Astrocyte (in vitro differentiated cells and primary cell): Measurements from ENCODE around the gene PLOD1. TPM values are rescaled to one million over a fixed set of nuclear protein-coding genes. Genes with fewer than 3 reads are reported as not detected.
A peak's percentile ranks its signal among the peaks of the same experiment; 100 is the strongest.

ENCODE experiments used
- DNase-seq: peaks from one replicate; pipeline ENCODE4 v3.0.0-alpha.2; 2010; ENCODE audit warnings: low read depth
- FAIRE-seq: peaks from 2 replicates; lab custom pipeline; 2011; peaks lifted over from hg19 to GRCh38; lab: Jason Lieb, UNC
- H2AFZ ChIP-seq: 2 replicates; pipeline ENCODE4 v1.6.0; 2012; ENCODE audit warnings: low read depth, low read length, inconsistent platforms
- H3K27ac ChIP-seq: 2 replicates; pipeline ENCODE4 v1.5.1; 2011; ENCODE audit warnings: low read depth, low read length, inconsistent platforms
- H3K27me3 ChIP-seq: 2 replicates; pipeline ENCODE4 v1.6.0; 2011; ENCODE audit warnings: low read length, inconsistent platforms; ENCODE audit not compliant: insufficient read depth
- H3K36me3 ChIP-seq: 2 replicates; pipeline ENCODE4 v1.5.1; 2011; ENCODE audit warnings: low read length, inconsistent platforms; ENCODE audit not compliant: insufficient read depth
- H3K4me1 ChIP-seq: 2 replicates; pipeline ENCODE4 v1.5.1; 2011; ENCODE audit warnings: low read length, inconsistent platforms; ENCODE audit not compliant: insufficient read depth
- H3K4me2 ChIP-seq: 2 replicates; pipeline ENCODE4 v1.6.0; 2012; ENCODE audit warnings: low read length, inconsistent platforms
- H3K4me3 ChIP-seq: 2 replicates; pipeline ENCODE4 v1.5.1; 2011; ENCODE audit warnings: low read depth, mild to moderate bottlenecking, low read length, inconsistent platforms; ENCODE audit not compliant: insufficient read depth
- H3K79me2 ChIP-seq: 2 replicates; pipeline ENCODE4 v1.6.0; 2012; ENCODE audit warnings: mild to moderate bottlenecking, low read length, inconsistent platforms; ENCODE audit not compliant: insufficient read depth
- H3K9ac ChIP-seq: 2 replicates; pipeline ENCODE4 v1.6.0; 2012; ENCODE audit warnings: mild to moderate bottlenecking, low read length, inconsistent platforms
- H3K9me3 ChIP-seq: 2 replicates; pipeline ENCODE4 v1.5.1; 2012; ENCODE audit warnings: low read depth, mild to moderate bottlenecking, low read length, inconsistent platforms; ENCODE audit not compliant: insufficient read depth
- H4K20me1 ChIP-seq: 2 replicates; pipeline ENCODE4 v1.6.0; 2012; ENCODE audit warnings: low read length, inconsistent platforms; ENCODE audit not compliant: insufficient read depth
- H3K27ac Mint-ChIP-seq: one replicate; pipeline ENCODE4 v1.8.0; 2021; ENCODE audit warnings: mild to moderate bottlenecking, mixed read lengths; ENCODE audit not compliant: unreplicated experiment
- H3K27me3 Mint-ChIP-seq: one replicate; pipeline ENCODE4 v1.8.0; 2021; ENCODE audit warnings: low read depth, mixed read lengths; ENCODE audit not compliant: unreplicated experiment
- H3K36me3 Mint-ChIP-seq: one replicate; pipeline ENCODE4 v1.8.0; 2021; ENCODE audit warnings: low read depth, mixed read lengths; ENCODE audit not compliant: unreplicated experiment
- H3K4me1 Mint-ChIP-seq: one replicate; pipeline ENCODE4 v1.8.0; 2021; ENCODE audit warnings: low read depth, mixed read lengths; ENCODE audit not compliant: unreplicated experiment
- H3K4me3 Mint-ChIP-seq: one replicate; pipeline ENCODE4 v1.8.0; 2021; ENCODE audit warnings: mild to moderate bottlenecking, moderate library complexity, mixed read lengths; ENCODE audit not compliant: unreplicated experiment
- H3K9me3 Mint-ChIP-seq: one replicate; pipeline ENCODE4 v1.8.0; 2021; ENCODE audit warnings: mild to moderate bottlenecking, mixed read lengths; ENCODE audit not compliant: unreplicated experiment
- CTCF ChIP-seq: IDR thresholded peaks from 2 replicates; pipeline ENCODE4 v1.5.1; 2011; ENCODE audit warnings: low read depth, mild to moderate bottlenecking, inconsistent platforms, low read length, moderate library complexity; ENCODE audit not compliant: insufficient read depth
- EZH2 ChIP-seq: IDR thresholded peaks from 2 replicates; pipeline ENCODE4 v1.6.1; 2012; ENCODE audit warnings: mild to moderate bottlenecking, low read length, inconsistent platforms; ENCODE audit not compliant: insufficient read depth
- total RNA-seq: library from RNA; stranded (reverse); gene quantifications from 2 replicates; pipeline ENCODE4 v1.2.1, GENCODE V29; 2021

The PLOD1 gene
- total RNA-seq, 1 donor from 2014 or later: 375 TPM

GRCh38 chr1:12019858-12020509, 85.5 kb downstream of the PLOD1 start:
- Mint-ChIP-seq H3K4me1 (peaks cover 2% of the 10 kb centered on the region), H3K27ac (peak overlapping the region; percentile 62), H3K27me3 (no peaks in the 10 kb centered on the region), H3K36me3 (peaks cover 12% of the 10 kb centered on the region), H3K9me3 (no peaks in the 10 kb centered on the region), H3K4me3 (peak overlapping the region; percentile 92)
- Histone ChIP-seq H3K27ac (peak overlapping the region; percentile 41), H3K79me2 (peaks cover 28% of the 10 kb centered on the region), H4K20me1 (peaks cover 5% of the 10 kb centered on the region), H3K9me3 (no peaks in the 10 kb centered on the region), H3K9ac (peak overlapping the region; percentile 86), H3K4me1 (peaks cover 6% of the 10 kb centered on the region), H2AFZ (peak overlapping the region; percentile 74), H3K4me3 (peak overlapping the region; percentile 86), H3K36me3 (peaks cover 5% of the 10 kb centered on the region), H3K4me2 (peak overlapping the region; percentile 94), H3K27me3 (no peaks in the 10 kb centered on the region)
- TF ChIP-seq EZH2 (no peak), CTCF (no peak)
- DNase-seq (no peak), FAIRE-seq (no peak)

GRCh38 chr1:12021616-12022015, 87.1 kb downstream of the PLOD1 start:
- Histone ChIP-seq H4K20me1 (peaks cover 9% of the 10 kb centered on the region), H3K4me2 (no peak overlapping the region), H3K9ac (no peak overlapping the region), H3K27me3 (no peaks in the 10 kb centered on the region), H3K9me3 (no peaks in the 10 kb centered on the region), H3K79me2 (peaks cover 28% of the 10 kb centered on the region), H3K36me3 (peaks cover 9% of the 10 kb centered on the region), H2AFZ (no peak overlapping the region), H3K4me3 (no peak overlapping the region), H3K27ac (no peak overlapping the region), H3K4me1 (peaks cover 6% of the 10 kb centered on the region)
- DNase-seq (no peak), FAIRE-seq (no peak)
- H3K4me3 Mint-ChIP-seq: no peak overlapping the region
- no peaks in the 10 kb centered on the region for H3K27me3 Mint-ChIP-seq
- H3K4me1 Mint-ChIP-seq: peaks cover 2% of the 10 kb centered on the region
- no peaks in the 10 kb centered on the region for H3K9me3 Mint-ChIP-seq
- H3K27ac Mint-ChIP-seq: no peak overlapping the region
- H3K36me3 Mint-ChIP-seq: peaks cover 16% of the 10 kb centered on the region
- TF ChIP-seq CTCF: no peak

GRCh38 chr1:12022036-12022435, 87.5 kb downstream of the PLOD1 start:
- Histone ChIP-seq H3K9ac (no peak overlapping the region), H3K4me1 (peaks cover 6% of the 10 kb centered on the region), H4K20me1 (peaks cover 9% of the 10 kb centered on the region), H3K36me3 (peaks cover 12% of the 10 kb centered on the region), H3K79me2 (peaks cover 28% of the 10 kb centered on the region), H3K9me3 (no peaks in the 10 kb centered on the region), H3K4me2 (no peak overlapping the region), H3K27me3 (no peaks in the 10 kb centered on the region), H3K4me3 (no peak overlapping the region), H2AFZ (no peak overlapping the region), H3K27ac (no peak overlapping the region)
- Mint-ChIP-seq H3K9me3 (no peaks in the 10 kb centered on the region), H3K27me3 (no peaks in the 10 kb centered on the region), H3K4me3 (no peak overlapping the region), H3K27ac (no peak overlapping the region), H3K4me1 (peaks cover 2% of the 10 kb centered on the region), H3K36me3 (peaks cover 16% of the 10 kb centered on the region)
- FAIRE-seq (no peak), DNase-seq (no peak)
- TF ChIP-seq CTCF (no peak), EZH2 (no peak)
